GM21447 (cell line): ENCODE results near the gene SLC25A45.

Source experiments
- ATAC-seq: cut with Tn5 transposase; IDR thresholded peaks from one replicate; pipeline ENCODE4 v1.9.1; 2021; ENCODE audit not compliant: unreplicated experiment

SLC25A45 gene

DNA sequence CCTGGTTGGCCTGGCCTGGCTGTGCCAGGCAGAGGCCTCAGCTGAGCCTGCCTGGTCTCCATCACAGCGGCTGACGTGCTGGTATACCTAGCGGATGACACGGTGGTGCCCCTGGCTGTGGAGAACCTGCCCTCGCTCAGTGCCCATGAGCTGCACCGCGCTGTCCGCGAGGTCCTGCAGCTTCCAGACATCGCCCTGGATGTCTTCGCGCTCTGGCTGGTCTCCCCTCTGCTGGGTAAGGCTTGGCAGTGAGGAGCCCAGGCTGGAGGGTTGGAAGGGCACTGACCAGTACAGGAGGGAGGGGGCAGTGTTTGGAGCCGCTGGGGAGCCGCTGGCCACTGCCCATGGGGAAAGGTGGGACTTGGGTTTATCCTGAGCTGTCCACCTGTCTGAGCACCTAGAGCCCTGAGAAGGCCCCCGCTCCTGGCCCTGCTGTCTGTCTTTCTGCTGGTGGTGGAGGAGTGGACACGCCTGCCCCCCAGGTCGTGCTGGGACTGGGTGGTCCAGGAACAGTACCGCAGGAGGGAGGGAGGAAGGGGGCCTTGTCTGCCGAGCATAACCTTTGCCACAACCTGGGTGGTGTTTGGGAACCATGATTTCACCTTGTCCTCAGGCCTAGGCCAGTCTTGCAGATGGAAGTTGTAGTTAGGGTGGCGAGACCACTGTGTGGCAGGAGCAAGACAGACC lies 7.0 kb upstream of the SLC25A45 start:
- no peak for ATAC-seq

DNA sequence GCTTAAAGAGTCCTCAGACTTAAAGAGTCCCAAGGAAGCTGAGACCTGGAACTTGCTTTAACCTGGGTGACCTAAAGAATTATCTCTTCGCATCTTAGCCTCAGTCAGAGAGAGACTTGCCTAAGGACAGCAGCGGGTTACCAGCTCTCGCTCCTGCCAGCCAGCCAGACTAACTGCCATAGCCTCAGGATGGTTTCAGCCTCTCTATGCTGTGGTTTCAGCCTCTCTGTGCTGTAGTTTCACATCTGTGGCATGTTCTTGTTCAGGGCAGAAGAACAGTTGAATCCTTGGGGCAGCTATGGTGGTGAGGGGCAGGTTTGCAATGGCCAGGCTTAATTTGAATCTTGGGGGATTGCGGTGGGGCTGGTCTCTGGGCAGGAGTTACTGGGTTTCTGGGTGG lies 6.3 kb upstream of the SLC25A45 start:
- ATAC-seq: no peak

GRCh38 chr11:65386307-65387140 lies 4.1 kb upstream of the SLC25A45 start, which contains the start of gene FRMD8:
Gene FRMD8 (plus strand): TSS chr11:65386637. CDS start chr11:65387037, 400 bp downstream.
- ATAC-seq: no peak

DNA sequence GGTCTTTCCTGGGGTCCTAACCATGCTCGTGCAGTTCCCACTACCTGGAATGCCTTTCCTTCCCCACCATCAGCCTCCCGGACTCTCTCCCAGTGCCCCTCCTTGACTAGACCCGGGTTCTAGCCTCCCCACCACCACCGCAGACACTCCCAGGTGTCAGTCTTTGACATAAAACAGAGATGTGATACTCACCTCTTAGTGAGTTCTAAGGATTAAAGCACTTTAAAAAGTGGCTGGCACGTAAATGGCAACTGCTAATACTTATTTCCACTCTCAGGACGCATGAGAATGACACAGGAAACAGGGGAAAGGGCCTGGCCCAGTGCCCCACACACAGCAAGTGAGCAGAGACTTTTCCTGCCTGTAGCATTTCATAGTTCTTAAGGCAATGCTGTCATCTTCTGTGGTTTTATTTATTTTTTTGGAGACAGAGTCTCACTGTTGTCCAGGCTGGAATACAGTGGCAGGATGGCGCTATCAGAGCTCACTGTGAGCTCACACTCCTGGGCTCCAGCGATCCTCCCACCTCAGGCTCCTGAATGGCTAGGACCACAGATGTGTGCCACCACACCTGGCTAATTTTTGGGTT lies 1.9 kb upstream of the SLC25A45 start:
- no peak for ATAC-seq

GRCh38 chr11:65383778-65384177 lies 1.3 kb upstream of the SLC25A45 start:
- no peak for ATAC-seq

DNA sequence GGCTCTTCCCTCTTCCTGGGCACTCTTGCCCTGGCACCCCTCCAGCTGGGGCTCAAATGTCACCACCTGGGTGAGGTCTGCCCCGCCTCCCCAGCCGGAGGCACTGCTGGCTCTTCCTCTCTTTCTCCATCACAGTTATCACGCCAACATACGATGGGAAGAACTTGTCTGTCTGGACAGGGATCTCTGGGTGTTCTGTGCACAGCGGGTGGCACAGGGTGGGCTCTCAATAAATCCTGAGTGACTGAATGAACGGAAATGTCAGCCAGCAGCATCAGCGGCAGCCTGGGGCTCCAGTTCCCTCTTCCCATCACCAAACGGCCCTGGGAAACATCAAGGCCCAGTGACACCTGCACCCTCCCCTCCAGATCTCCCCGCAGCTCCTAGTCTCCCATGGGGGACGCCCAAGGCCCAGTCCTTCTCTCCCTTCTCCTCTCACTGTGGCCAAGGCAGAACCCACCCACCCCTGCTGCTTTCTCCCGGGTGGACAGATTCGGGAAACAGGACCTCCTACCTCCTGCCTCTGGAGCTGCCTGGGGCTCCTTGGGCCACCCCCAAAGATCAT lies 440 bp upstream of the SLC25A45 start:
- no peak for ATAC-seq

GRCh38 chr11:65381716-65382032 lies 772 bp downstream of the SLC25A45 start:
- ATAC-seq: peak; percentile 1

GRCh38 chr11:65380460-65381119 lies 1.9 kb downstream of the SLC25A45 start:
- ATAC-seq: no peak

- no peak for ATAC-seq
Measured at GRCh38 chr11:65379698-65380459, 2.6 kb downstream of the SLC25A45 start.

DNA sequence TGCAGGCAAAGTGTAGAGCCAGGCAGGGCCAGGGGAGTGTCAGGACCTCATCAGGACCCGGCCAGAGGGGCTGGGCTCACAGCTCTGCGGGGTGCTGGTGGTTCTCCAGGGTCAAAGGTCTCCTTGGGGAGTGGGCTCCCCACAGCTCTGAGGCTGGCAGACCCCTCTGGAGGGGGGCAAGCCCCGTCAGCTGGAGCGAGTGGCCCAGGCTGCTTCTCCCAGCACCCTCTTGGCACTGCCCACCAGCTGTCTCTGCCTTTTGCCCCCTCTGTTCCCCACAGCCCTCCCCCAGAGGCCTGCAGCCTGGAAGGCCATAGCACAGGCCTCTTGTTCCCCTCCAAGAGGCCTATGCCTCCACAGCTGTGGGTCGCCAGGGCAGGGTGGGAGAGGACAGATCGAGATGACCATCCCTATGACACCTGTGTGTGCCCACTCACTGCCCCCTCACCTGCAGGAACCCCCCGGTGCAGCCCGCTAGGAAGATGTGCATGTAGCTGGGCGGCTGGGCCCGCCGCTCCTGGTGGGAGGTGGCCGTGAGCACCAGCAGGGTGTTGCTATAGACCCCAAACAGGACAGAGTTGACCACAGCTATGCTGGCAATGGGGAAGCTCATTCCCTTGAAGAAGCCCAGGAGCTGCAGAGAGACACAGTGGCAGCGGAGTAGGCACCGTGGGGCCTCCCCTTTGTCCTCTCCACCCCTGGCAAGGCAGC lies 3.4 kb downstream of the SLC25A45 start:
- ATAC-seq: no peak

DNA sequence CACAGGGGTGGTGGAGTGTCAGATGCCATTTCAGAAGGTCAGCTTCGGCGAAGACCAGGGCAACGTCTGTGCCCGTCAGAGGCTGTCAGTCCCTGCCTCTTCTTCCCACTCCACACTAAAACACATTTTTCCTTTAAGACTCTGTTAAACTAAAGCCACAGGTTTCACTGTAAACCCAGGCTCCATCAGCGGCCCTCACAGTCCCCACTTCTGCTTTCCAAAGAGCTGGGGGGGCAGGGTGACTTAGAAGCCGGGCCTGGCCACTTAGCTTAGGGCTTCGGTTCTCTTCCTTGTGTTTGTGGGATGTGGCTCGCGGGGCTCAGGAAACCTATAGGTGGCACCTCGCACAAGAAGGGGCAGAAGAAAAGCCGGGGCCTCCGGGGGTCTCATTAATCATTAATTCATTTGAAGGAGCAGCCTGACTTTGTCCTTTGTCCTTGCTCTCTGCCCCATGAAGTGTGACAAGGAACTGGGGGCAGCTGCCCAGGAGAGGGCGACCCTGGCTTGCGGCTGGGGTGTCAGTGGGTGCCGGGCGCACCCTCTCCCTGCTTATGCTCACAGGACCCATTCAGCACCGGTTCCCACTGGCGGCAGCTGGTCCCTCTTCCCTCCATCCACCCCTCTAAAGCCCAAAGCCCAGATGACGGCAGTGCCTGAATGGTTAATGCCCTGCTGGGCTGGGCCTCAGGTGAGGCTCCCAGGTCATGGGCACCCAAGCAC lies 4.1 kb downstream of the SLC25A45 start:
- no peak for ATAC-seq

GRCh38 chr11:65377777-65378176 lies 4.7 kb downstream of the SLC25A45 start:
- ATAC-seq: no peak

GRCh38 chr11:65377036-65377435 lies 5.4 kb downstream of the SLC25A45 start:
- no peak for ATAC-seq

- ATAC-seq: no peak
Measured at GRCh38 chr11:65376138-65376713, 6.2 kb downstream of the SLC25A45 start.

GRCh38 chr11:65375012-65375411 lies 7.4 kb downstream of the SLC25A45 start:
- no peak for ATAC-seq

DNA sequence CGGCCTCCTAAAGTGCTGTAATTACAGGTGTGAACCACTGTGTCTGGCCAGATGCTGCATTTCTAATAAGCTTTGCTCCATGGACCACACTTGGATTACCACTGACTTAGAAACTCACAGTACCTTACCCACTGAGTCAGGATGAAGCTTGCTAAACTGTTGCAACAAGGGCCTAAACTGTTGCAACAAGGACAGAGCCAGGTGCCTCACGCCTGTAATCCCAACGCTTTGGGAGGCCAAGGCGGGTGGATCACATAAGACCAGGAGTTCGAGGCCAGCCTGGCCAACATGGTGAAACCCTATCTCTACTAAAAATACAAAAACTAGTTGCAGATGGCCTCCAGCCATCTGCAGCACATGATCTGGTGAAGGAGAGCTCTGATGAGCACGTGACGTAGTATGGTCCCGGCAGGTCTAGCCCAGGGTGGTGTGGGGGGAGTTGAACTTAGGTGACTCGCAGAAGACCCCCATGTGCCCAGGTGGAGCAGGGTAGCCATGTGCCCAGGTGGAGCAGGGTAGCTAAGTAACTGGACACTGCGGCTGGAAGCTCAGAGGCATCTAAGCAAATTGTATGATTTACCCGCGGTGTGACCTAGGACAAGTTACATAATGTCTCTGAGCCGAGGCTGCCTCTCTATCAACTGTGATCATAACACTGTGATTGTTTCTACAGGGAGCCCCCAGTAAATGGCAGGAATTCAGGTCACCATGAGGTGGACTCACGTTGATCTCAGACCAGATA lies 8.4 kb downstream of the SLC25A45 start:
- no peak for ATAC-seq

GRCh38 chr11:65370659-65371049 lies 11.8 kb downstream of the SLC25A45 start:
- ATAC-seq: no peak

DNA sequence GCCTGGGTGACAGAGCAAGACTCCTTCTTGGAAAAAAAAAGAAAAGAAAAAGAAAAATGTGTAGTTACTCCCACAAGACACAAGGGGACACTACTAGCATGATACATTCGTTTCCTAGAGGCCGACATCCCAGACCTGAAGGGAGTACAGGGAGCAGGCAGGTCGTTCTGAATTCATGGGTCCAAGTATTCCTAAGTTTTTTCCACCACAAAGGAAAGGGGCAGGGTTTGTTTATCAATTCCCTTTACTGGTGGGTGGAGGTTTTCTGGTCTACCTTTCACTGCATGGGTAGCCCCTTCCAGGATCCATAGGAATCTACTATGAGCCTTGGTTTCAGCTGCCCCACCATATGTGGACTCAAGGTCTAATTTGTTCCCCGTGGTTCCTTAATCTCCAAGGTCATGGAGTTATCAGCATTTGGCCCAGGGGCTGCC lies 16.1 kb downstream of the SLC25A45 start:
- ATAC-seq: no peak
